Endothelial cell of umbilical vein (primary cell): ENCODE data around the gene GALNT10. TPM values are rescaled to one million over a fixed set of nuclear protein-coding genes. Genes with fewer than 3 reads are reported as not detected.

Experiments
- BruUV-seq: library from RNA; stranded (reverse); fragments of 400-500 nt; replicated peaks from 2 replicates; lab custom pipeline; 2021; lab: Mats Ljungman, UMichigan
- CTCF ChIA-PET: fragments of 300-600, 350-600 bp; sonication (Branson Sonifier 250); formaldehyde crosslinking; loops from one replicate; lab custom pipeline; 2021; ENCODE audit warnings: antibody characterized with exemption, inconsistent platforms; lab: Charles Lee
- POLR2A ChIA-PET: fragments of 300-600, 350-600 bp; sonication (Branson Sonifier 250); formaldehyde crosslinking; loops from one replicate; lab custom pipeline; 2021; ENCODE audit warnings: antibody characterized with exemption, inconsistent platforms; lab: Charles Lee
- DNase-seq: peaks from one replicate; pipeline ENCODE4 v3.0.0-alpha.2; 2011; ENCODE audit warnings: low read depth, low spot score
- FAIRE-seq: peaks from 2 replicates; lab custom pipeline; 2011; peaks lifted over from hg19 to GRCh38; lab: Jason Lieb, UNC
- H2AFZ ChIP-seq: 2 replicates; pipeline ENCODE4 v1.6.0; 2012; ENCODE audit warnings: low read depth, low read length, control low read depth, inconsistent platforms
- H3K27ac ChIP-seq: 2 replicates; pipeline ENCODE4 v1.5.1; 2011; ENCODE audit warnings: low read depth, mild to moderate bottlenecking, control low read depth, low read length, moderate library complexity; ENCODE audit not compliant: insufficient read depth
- H3K27me3 ChIP-seq, 2 experiments: 2 replicates each; pipeline versions ENCODE4 v1.6.0 to v1.6.1; 2011; ENCODE audit warnings: low read length in 2 of 2, mixed read lengths in 1 of 2; ENCODE audit not compliant: control insufficient read depth in 2 of 2, insufficient read depth in 2 of 2
- H3K36me3 ChIP-seq, 2 experiments: 2 replicates in 1 of 2; 3 replicates in 1 of 2; pipeline ENCODE4 v1.5.1; 2011; ENCODE audit warnings: low read length in 2 of 2, mild to moderate bottlenecking in 1 of 2, moderate library complexity in 1 of 2; ENCODE audit not compliant: control insufficient read depth in 2 of 2, insufficient read depth in 2 of 2; ENCODE audit errors: extremely low read depth in 1 of 2
- H3K4me1 ChIP-seq: 3 replicates; pipeline ENCODE4 v1.5.1; 2011; ENCODE audit warnings: mild to moderate bottlenecking, low read length; ENCODE audit not compliant: control insufficient read depth, insufficient read depth; ENCODE audit errors: extremely low read depth
- H3K4me2 ChIP-seq: 2 replicates; pipeline ENCODE4 v1.6.1; 2011; ENCODE audit warnings: low read length, control low read depth, mixed read lengths; ENCODE audit not compliant: insufficient read depth
- H3K4me3 ChIP-seq, 3 experiments: fragments of 200-600 bp in 1 of 3; sonication (generic), shearing (Covaris generic) in 1 of 3; replicated peaks in 1 of 3; 2 replicates each; pipeline ENCODE4 v1.5.1; 2011 to 2016; ENCODE audit warnings: control low read depth in 3 of 3, low read length in 3 of 3, mild to moderate bottlenecking in 2 of 3, inconsistent platforms in 1 of 3, low read depth in 1 of 3, moderate library complexity in 1 of 3; ENCODE audit not compliant: insufficient read depth in 1 of 3
- H3K79me2 ChIP-seq: 2 replicates; pipeline ENCODE4 v1.6.0; 2012; ENCODE audit warnings: low read length, inconsistent platforms; ENCODE audit not compliant: control insufficient read depth, insufficient read depth
- H3K9ac ChIP-seq: replicated peaks from 2 replicates; pipeline ENCODE3; 2011; ENCODE audit warnings: low read length, control low read depth; ENCODE audit not compliant: insufficient read depth; ENCODE audit errors: extremely low read depth
- H3K9me1 ChIP-seq: replicated peaks from 3 replicates; pipeline ENCODE4 v1.6.0; 2011; ENCODE audit warnings: mild to moderate bottlenecking, low read length; ENCODE audit not compliant: control insufficient read depth, insufficient read depth; ENCODE audit errors: extremely low read depth
- H3K9me3 ChIP-seq: replicated peaks from 2 replicates; pipeline ENCODE4 v1.5.1; 2012; ENCODE audit warnings: low read length, inconsistent platforms; ENCODE audit not compliant: control insufficient read depth, insufficient read depth
- H4K20me1 ChIP-seq: replicated peaks from 2 replicates; pipeline ENCODE3; 2011; ENCODE audit warnings: mild to moderate bottlenecking, low read length; ENCODE audit not compliant: control insufficient read depth, insufficient read depth; ENCODE audit errors: extremely low read depth
- CTCF ChIP-seq, 2 donors: IDR thresholded peaks; 1 replicate in 1 of 2; 2 replicates in 1 of 2; pipeline ENCODE4 v1.5.1; 2011; ENCODE audit warnings: low read length in 2 of 2, mild to moderate bottlenecking in 2 of 2, moderate library complexity in 2 of 2, control low read depth in 1 of 2, inconsistent platforms in 1 of 2, low read depth in 1 of 2; ENCODE audit not compliant: insufficient read depth in 1 of 2; ENCODE audit errors: extremely low read depth in 1 of 2
- EZH2 ChIP-seq: IDR thresholded peaks from 2 replicates; pipeline ENCODE4 v1.6.1; 2012; ENCODE audit warnings: borderline replicate concordance, low read depth, mild to moderate bottlenecking, moderate library complexity, low read length, inconsistent platforms; ENCODE audit not compliant: severe bottlenecking
- FOS ChIP-seq: IDR thresholded peaks from 2 replicates; pipeline ENCODE4 v1.6.1; 2011; ENCODE audit warnings: mild to moderate bottlenecking, low read length, moderate library complexity, borderline replicate concordance; ENCODE audit not compliant: insufficient read depth
- GATA2 ChIP-seq: IDR thresholded peaks from 2 replicates; pipeline ENCODE4 v1.7.0; 2011; ENCODE audit warnings: low read depth, mild to moderate bottlenecking, moderate library complexity, mixed read lengths, low read length; ENCODE audit not compliant: insufficient read length, insufficient read depth
- JUN ChIP-seq: IDR thresholded peaks from 2 replicates; pipeline ENCODE4 v1.6.1; 2011; ENCODE audit warnings: borderline replicate concordance, low read depth; ENCODE audit not compliant: insufficient read length, insufficient read depth
- MYC ChIP-seq: IDR thresholded peaks from one replicate; pipeline ENCODE4 v1.6.1; 2011; ENCODE audit warnings: mild to moderate bottlenecking, low read depth, low read length
- POLR2A ChIP-seq: IDR thresholded peaks from 2 replicates; pipeline ENCODE4 v1.6.1; 2012; ENCODE audit warnings: low read depth, mild to moderate bottlenecking, control low read depth, low read length
- POLR2AphosphoS5 ChIP-seq: IDR thresholded peaks from 2 replicates; pipeline ENCODE4 v1.6.1; 2012; ENCODE audit warnings: low read depth, mild to moderate bottlenecking, control low read depth, low read length, moderate library complexity; ENCODE audit not compliant: insufficient read depth
- dilution Hi-C: fragments of 300-500 bp; cut with MboI; formaldehyde crosslinking; loops from one replicate; pipeline ENCODE4 v1.15.0; 2019; ENCODE audit warnings: low sequenced_read_pairs; ENCODE audit not compliant: extremely low pct_ligation_motif_present
- intact Hi-C: fragments of 100-400 bp; cut with micrococcal nuclease; formaldehyde crosslinking; loops from one replicate; pipeline ENCODE4 v1.10.0; 2022
- polyA plus RNA-seq, 4 experiments: library from polyadenylated mRNA; depleted of rRNA in 3 of 4; stranded (reverse) in 3 of 4; unstranded in 1 of 4; fragments of >200 nt; gene quantifications; 2 replicates each; pipeline versions ENCODE4 v1.2.1 to v1.2.3, GENCODE V29; 2011 to 2012; ENCODE audit warnings: missing spikeins in 1 of 4
- total RNA-seq: library from RNA; stranded (reverse); gene quantifications from 2 replicates; pipeline ENCODE4 v1.2.3, GENCODE V29; 2021
- TF ChIP-seq, protein P1 (sequence below): IDR thresholded peaks from 2 replicates; pipeline ENCODE4 v1.6.1; 2011; ENCODE audit not compliant: insufficient read depth, insufficient read length

The GALNT10 gene
- total and polyA plus RNA-seq, 2 donors (not counting 3 experiments of a cell fraction or from before 2014, with no cell fraction given): 70.2 to 77.6 TPM

DNA sequence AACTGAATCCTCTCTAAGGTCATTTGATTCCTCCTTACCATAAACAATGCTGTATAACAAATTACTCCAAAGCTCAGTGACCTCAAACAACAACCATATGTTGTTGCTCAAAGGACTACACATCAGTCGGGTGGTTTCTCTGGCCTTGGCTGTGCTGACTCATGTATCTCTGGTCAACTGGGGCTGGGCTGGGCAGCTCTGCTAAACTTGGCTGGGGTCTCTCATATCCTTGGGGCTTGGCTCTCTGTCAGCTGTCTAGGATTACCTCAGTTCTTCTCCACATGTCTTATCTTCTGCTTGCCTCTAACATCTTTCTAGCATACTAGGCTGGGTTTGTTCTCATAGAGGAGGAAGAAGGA, 86.4 kb downstream of the GALNT10 start:
- H3K36me3 ChIP-seq: no peaks in the 10 kb centered on the region
- H3K27ac ChIP-seq: no peak overlapping the region
- no peak overlapping the region for H3K9ac ChIP-seq
- no peak overlapping the region for H3K4me3 ChIP-seq
- DNase-seq (no peak), FAIRE-seq (no peak)
- dilution Hi-C loops: no loop called here
- no peak overlapping the region for H2AFZ ChIP-seq
- CTCF ChIA-PET: no interaction called here
- no peak overlapping the region for H3K4me2 ChIP-seq
- intact Hi-C loops: no loop called here
- no peaks in the 10 kb centered on the region for H3K79me2 ChIP-seq
- no peaks in the 10 kb centered on the region for H4K20me1 ChIP-seq
- TF ChIP-seq CTCF (IDR thresholded peaks at IDR 0.05; ENCODE audit: extremely low read depth in 1 of 2, insufficient read depth in 1 of 2, low read depth in 1 of 2, low read length in 2 of 2) (no peak), MYC (no peak), POLR2AphosphoS5 (no peak), EZH2 (no peak), GATA2 (no peak), FOS (no peak), JUN (no peak), POLR2A (no peak)
- TF ChIP-seq, protein P1, sequence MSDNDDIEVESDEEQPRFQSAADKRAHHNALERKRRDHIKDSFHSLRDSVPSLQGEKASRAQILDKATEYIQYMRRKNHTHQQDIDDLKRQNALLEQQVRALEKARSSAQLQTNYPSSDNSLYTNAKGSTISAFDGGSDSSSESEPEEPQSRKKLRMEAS: no peak
- H3K9me1 ChIP-seq: no peaks in the 10 kb centered on the region
- BruUV-seq: no TSS peak
- no peaks in the 10 kb centered on the region for H3K9me3 ChIP-seq
- POLR2A ChIA-PET: no interaction called here
- no peaks in the 10 kb centered on the region for H3K27me3 ChIP-seq
- no peaks in the 10 kb centered on the region for H3K4me1 ChIP-seq
